ENCODE data around the gene ZBTB7B. TPM values are rescaled to one million over a fixed set of nuclear protein-coding genes. Genes with fewer than 3 reads are reported as not detected.

The ZBTB7B gene
- total and polyA plus RNA-seq, 9 of the 15 experiments (the other 6 are each of a cell fraction or from before 2014, with no cell fraction given) = 0.04 to 46.5 (median 15.2) TPM

- TF ChIP-seq OTX1 (CRISPR knock-in tag; IDR thresholded peaks at IDR 0.05) (peak; percentile 67; the same call in 1 of the 2 replicates), ZNF239 (CRISPR knock-in tag; IDR thresholded peaks at IDR 0.05) (no peak), ZNF274 (IDR thresholded peaks at IDR 0.05; ENCODE audit: borderline replicate concordance, low read depth, low read length) (no peak), ZNF445 (CRISPR knock-in tag; IDR thresholded peaks at IDR 0.05; ENCODE audit: low read depth) (no peak), CUX1 (CRISPR knock-in tag; IDR thresholded peaks at IDR 0.05) (no peak), KLF13 (tag; IDR thresholded peaks at IDR 0.05; ENCODE audit: borderline replicate concordance, low read depth) (no peak; the same call in 1 of the 2 replicates), HNRNPUL1 (IDR thresholded peaks at IDR 0.05; ENCODE audit: low read length) (no peak), ZNF134 (CRISPR knock-in tag; conservative IDR thresholded peaks at IDR 0.05) (no peak), ZNF282 (CRISPR knock-in tag; IDR thresholded peaks at IDR 0.05) (peak; percentile 85; the same call in 1 of the 2 replicates), SAP30 (IDR thresholded peaks at IDR 0.05; ENCODE audit: borderline replicate concordance, insufficient read depth, low read depth, low read length, poor library complexity, severe bottlenecking) (no peak), ETS1 (conservative IDR thresholded peaks at IDR 0.05; ENCODE audit: control insufficient read depth, low read depth, low read length) (peak; percentile 25; the same call in 1 of the 2 replicates), ZBTB33 (CRISPR knock-in tag; IDR thresholded peaks at IDR 0.05) (peak; percentile 72), GTF2B (IDR thresholded peaks at IDR 0.05; ENCODE audit: extremely low read depth, insufficient read length) (no peak), ARID2 (IDR thresholded peaks at IDR 0.05) (peak; percentile 78), HDGF (IDR thresholded peaks at IDR 0.05) (0 out of 2 replicates have a peak, but pooled peaks have one; percentile 41)
These were observed 14.7 kb downstream of the ZBTB7B start (continued) for GRCh38 chr1:155017041-155017945.

Data from K562 (cell line).